Spinal cord (tissue), 10 donors: ENCODE results near the gene RPUSD4. TPM values are rescaled to one million over a fixed set of nuclear protein-coding genes. Genes with fewer than 3 reads are reported as not detected.
"Not testable (repeated sequence)": the region's sequence is repeated elsewhere in the genome, so short reads cannot be mapped to it uniquely, and the experiment has no call there.

Experiments used
- DNase-seq, 6 donors: peaks; one replicate each; pipeline versions ENCODE4 v3.0.0 to v3.0.0-alpha.2; 2013 to 2015; ENCODE audit warnings: low spot score in 6 of 6, low read depth in 4 of 6
- H3K27ac ChIP-seq: one replicate; pipeline ENCODE4 v1.5.1; 2013; ENCODE audit warnings: low read depth, low read length, control low read depth
- H3K27me3 ChIP-seq: one replicate; pipeline ENCODE4 v1.6.1; 2013; ENCODE audit warnings: low read length; ENCODE audit not compliant: control insufficient read depth, insufficient read depth
- H3K36me3 ChIP-seq: one replicate; pipeline ENCODE4 v1.6.1; 2013; ENCODE audit warnings: low read length; ENCODE audit not compliant: control insufficient read depth, insufficient read depth
- H3K4me1 ChIP-seq: one replicate; pipeline ENCODE4 v1.6.1; 2013; ENCODE audit warnings: low read length; ENCODE audit not compliant: control insufficient read depth, insufficient read depth
- H3K4me3 ChIP-seq: one replicate; pipeline ENCODE4 v1.5.1; 2013; ENCODE audit warnings: low read depth, low read length, control low read depth
- H3K9me3 ChIP-seq: one replicate; pipeline ENCODE4 v1.6.1; 2013; ENCODE audit warnings: low read length; ENCODE audit not compliant: control insufficient read depth, insufficient read depth
- WGBS: methylation state at CpG from one replicate; pipeline ENCODE4 v1.1.5; 2013; ENCODE audit warnings: missing lambda C conversion rate; ENCODE audit not compliant: insufficient coverage; 5-methylcytosine and 5-hydroxymethylcytosine counted together
- long read RNA-seq, 4 donors: transcript quantifications; one replicate each; lab custom pipeline, GENCODE V29; 2026
- polyA plus RNA-seq, 2 donors: library from polyadenylated mRNA; unstranded; fragments of 120-200 nt; gene quantifications; one replicate each; pipeline ENCODE4 v1.2.1, GENCODE V29; 2013; ENCODE audit not compliant: insufficient read length in 2 of 2
- total RNA-seq, 2 donors: library from RNA; depleted of rRNA in 1 of 2; stranded (reverse); fragments of 120-200 nt in 1 of 2; fragments of >200 nt in 1 of 2; gene quantifications; one replicate each; pipeline versions ENCODE4 v1.2.3 to v1.2.4, GENCODE V29; 2013 to 2014
- donor health status: healthy.

Gene RPUSD4
- total RNA-seq, result 10 to 100 TPM; 19.6 to 22.5 TPM
- 10 to 100 TPM; 26.4 to 34.0 TPM for polyA plus RNA-seq
- long read RNA-seq, donor 1, transcript RPUSD4-201 (7 exons, 2,512 nt), result major isoform, 13 of 14 reads
- long read RNA-seq, donor 1, partial matches to known transcripts, result 0 of 14 reads
- long read RNA-seq, donor 1, other reads (novel, unspliced or antisense), result 0 of 14 reads
- long read RNA-seq, donor 2, partial matches to known transcripts, result 0 of 3 reads
- long read RNA-seq, donor 2, other reads (novel, unspliced or antisense), result 0 of 3 reads
- long read RNA-seq, donor 3, transcript RPUSD4-201 (7 exons, 2,512 nt), result major isoform, 6 of 6 reads
- long read RNA-seq, donor 3, partial matches to known transcripts, result 0 of 6 reads
- long read RNA-seq, donor 3, other reads (novel, unspliced or antisense), result 0 of 6 reads
- long read RNA-seq, donor 4, partial matches to known transcripts, result 0 of 9 reads
- long read RNA-seq, donor 4, other reads (novel, unspliced or antisense), result 0 of 9 reads

GRCh38 chr11:126211236-126212088 lies at the start of gene RPUSD4, which contains the start of gene FAM118B:
Gene RPUSD4, minus strand, starts transcription at chr11:126211650. Its CDS starts 12 bp downstream, at chr11:126211638.
Gene FAM118B, plus strand, starts transcription at chr11:126211782. Its CDS starts 23,220 bp downstream, at chr11:126235002.
- Histone ChIP-seq H3K9me3 (no peaks in the 10 kb centered on the region), H3K4me1 (peaks cover 9% of the 10 kb centered on the region), H3K4me3 (peak within 1 kb of the TSS; percentile 100), H3K27ac (no peak within 1 kb of the TSS), H3K36me3 (peaks cover 6% of the 10 kb centered on the region), H3K27me3 (no peaks in the 10 kb centered on the region)
- DNase-seq, result peak; percentile 74 to 99 (median 92)
- under 1% methylated on average over 62 of the region's 62 CpGs for WGBS

DNA sequence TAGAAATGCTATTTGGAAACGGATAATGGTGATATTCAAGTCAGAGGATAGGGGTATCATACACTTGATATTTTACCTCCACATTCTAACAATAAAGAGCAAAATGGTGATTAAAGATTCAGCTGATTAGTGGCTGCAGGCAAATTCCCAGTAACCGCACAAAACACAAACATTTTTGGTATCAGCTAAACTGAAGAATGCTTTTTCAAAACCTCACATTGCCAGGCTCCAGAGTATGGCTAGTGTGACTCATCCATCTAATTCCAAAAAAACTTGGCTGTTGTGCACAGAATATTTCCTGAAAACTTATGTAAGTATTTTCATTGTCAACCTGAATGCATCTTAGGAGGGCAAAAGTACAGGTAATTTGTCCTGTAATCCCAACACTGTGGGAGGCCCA lies 46.3 kb upstream of the RPUSD4 start:
- no peak for DNase-seq
- no peak overlapping the region for H3K4me3 ChIP-seq
- H3K36me3 ChIP-seq, result peaks cover 13% of the 10 kb centered on the region
- no peak overlapping the region for H3K27ac ChIP-seq
- no peaks in the 10 kb centered on the region for H3K4me1 ChIP-seq
- H3K27me3 ChIP-seq, result no peaks in the 10 kb centered on the region
- no CpG with 5 or more reads among the region's 2 CpGs for WGBS
- H3K9me3 ChIP-seq, result no peaks in the 10 kb centered on the region

DNA sequence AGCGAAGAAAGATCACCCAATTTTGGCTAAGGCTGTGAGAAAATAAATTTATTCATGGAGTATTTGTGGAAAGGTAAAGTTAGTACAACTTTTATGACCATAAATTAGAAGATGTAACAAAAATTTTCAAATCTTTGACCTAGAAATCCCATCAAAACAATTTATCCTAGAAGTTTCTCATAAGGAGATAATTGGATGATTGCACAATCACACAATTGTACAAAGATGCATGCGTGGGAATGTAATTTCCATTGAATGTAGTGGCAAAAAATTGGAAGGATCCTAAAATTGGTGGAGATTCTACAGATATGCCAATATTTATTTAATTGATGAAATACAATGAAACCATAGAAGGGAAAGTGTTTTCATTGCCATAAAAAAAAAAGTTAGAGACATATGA lies 45.7 kb upstream of the RPUSD4 start:
- H3K36me3 ChIP-seq, result peaks cover 14% of the 10 kb centered on the region
- H3K27me3 ChIP-seq, result no peaks in the 10 kb centered on the region
- no peaks in the 10 kb centered on the region for H3K9me3 ChIP-seq
- H3K4me1 ChIP-seq, result no peaks in the 10 kb centered on the region
- no peak overlapping the region for H3K4me3 ChIP-seq
- DNase-seq, result no peak
- no peak overlapping the region for H3K27ac ChIP-seq
- WGBS, result 100% methylated on average over 1 of the region's 2 CpGs

DNA sequence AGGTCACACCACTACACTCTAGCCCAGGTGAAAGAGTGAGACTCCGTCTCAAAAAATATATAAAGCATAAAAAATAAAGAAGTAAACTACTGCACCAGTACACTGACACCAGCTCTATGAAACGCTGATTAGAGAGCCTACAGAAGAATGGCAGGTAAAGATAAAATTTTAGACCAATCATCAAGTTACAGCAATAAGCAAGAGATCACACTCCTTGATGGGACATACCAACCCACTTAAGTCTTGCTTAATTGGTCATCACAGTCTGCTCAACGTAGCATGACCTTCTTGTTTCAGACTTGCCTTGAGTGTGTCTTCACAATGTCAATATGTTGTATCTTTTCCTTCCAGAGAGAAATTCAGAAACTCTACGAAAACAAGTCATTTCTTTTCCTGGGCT lies 44.8 kb upstream of the RPUSD4 start:
- DNase-seq, result no peak
- Histone ChIP-seq H3K36me3 (peaks cover 8% of the 10 kb centered on the region), H3K9me3 (no peaks in the 10 kb centered on the region), H3K27me3 (no peaks in the 10 kb centered on the region), H3K27ac (no peak overlapping the region), H3K4me1 (no peaks in the 10 kb centered on the region), H3K4me3 (no peak overlapping the region)
- 83% methylated on average over 2 of the region's 4 CpGs for WGBS

DNA sequence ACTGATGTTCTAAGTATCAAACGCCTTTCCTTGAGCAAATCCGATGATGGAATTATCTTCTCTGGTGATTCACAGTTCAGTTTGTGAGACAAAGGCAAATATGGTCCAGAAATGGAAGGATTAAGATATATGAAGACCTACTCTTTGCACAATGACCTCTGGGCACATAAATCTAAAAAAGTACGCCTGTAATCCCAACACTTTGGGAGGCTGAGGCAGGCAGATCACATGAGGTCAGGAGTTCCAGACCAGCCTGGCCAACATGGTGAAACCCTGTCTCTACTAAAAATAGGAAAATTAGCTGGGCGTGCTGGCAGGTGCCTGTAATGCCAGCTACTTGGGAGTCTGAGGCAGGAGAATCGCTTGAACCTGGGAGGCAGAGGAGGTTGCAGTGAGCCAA lies 44.1 kb upstream of the RPUSD4 start:
- H3K27me3 ChIP-seq, H3K36me3 ChIP-seq, H3K4me1 ChIP-seq, H3K27ac ChIP-seq, H3K9me3 ChIP-seq, DNase-seq, H3K4me3 ChIP-seq: not testable (repeated sequence)
- WGBS, result 86% methylated on average over 2 of the region's 5 CpGs

GRCh38 chr11:126254819-126255218 lies 43.4 kb upstream of the RPUSD4 start:
- 100% methylated on average over 1 of the region's 1 CpG for WGBS
- no peaks in the 10 kb centered on the region for H3K4me1 ChIP-seq
- no peak for DNase-seq
- H3K4me3 ChIP-seq, result no peak overlapping the region
- H3K36me3 ChIP-seq, result peaks cover 8% of the 10 kb centered on the region
- H3K27me3 ChIP-seq, result no peaks in the 10 kb centered on the region
- H3K9me3 ChIP-seq, result no peaks in the 10 kb centered on the region
- no peak overlapping the region for H3K27ac ChIP-seq

GRCh38 chr11:126253265-126253664 lies 41.8 kb upstream of the RPUSD4 start:
- no peaks in the 10 kb centered on the region for H3K27me3 ChIP-seq
- H3K36me3 ChIP-seq, result peaks cover 12% of the 10 kb centered on the region
- no peaks in the 10 kb centered on the region for H3K9me3 ChIP-seq
- no peaks in the 10 kb centered on the region for H3K4me1 ChIP-seq
- no peak for DNase-seq
- no peak overlapping the region for H3K27ac ChIP-seq
- H3K4me3 ChIP-seq, result no peak overlapping the region
- no CpG with 5 or more reads among the region's 4 CpGs for WGBS

GRCh38 chr11:126246636-126247035 lies 35.2 kb upstream of the RPUSD4 start:
- Histone ChIP-seq H3K36me3 (peaks cover 16% of the 10 kb centered on the region), H3K27ac (no peak overlapping the region), H3K27me3 (no peaks in the 10 kb centered on the region), H3K4me3 (no peak overlapping the region), H3K4me1 (no peaks in the 10 kb centered on the region), H3K9me3 (no peaks in the 10 kb centered on the region)
- 83% methylated on average over 1 of the region's 2 CpGs for WGBS
- DNase-seq, result no peak

GRCh38 chr11:126233391-126233790 lies 21.9 kb upstream of the RPUSD4 start:
- no peak overlapping the region for H3K27ac ChIP-seq
- H3K4me1 ChIP-seq, result no peaks in the 10 kb centered on the region
- peaks cover 4% of the 10 kb centered on the region for H3K36me3 ChIP-seq
- no peaks in the 10 kb centered on the region for H3K9me3 ChIP-seq
- no peak overlapping the region for H3K4me3 ChIP-seq
- H3K27me3 ChIP-seq, result no peaks in the 10 kb centered on the region
- no peak for DNase-seq
- no CpG with 5 or more reads among the region's 4 CpGs for WGBS
